WTC11 (cell line): Measurements from ENCODE around the gene BLTP1. TPM values are rescaled to one million over a fixed set of nuclear protein-coding genes. Genes with fewer than 3 reads are reported as not detected.

Source experiments
- ATAC-seq: fragments of 200-7000 bp; cut with Tn5 transposase; 2 replicates; pipeline ENCODE4 v1.10.0; 2021; ENCODE audit warnings: mild to moderate bottlenecking, moderate library complexity
- CTCF ChIA-PET: fragments of 300-600 bp; sonication (Branson Sonifier 250); formaldehyde crosslinking; loops from one replicate; lab custom pipeline; 2021; ENCODE audit warnings: antibody characterized with exemption; lab: Charles Lee
- POLR2A ChIA-PET: fragments of 350-600 bp; sonication (Branson Sonifier 250); formaldehyde crosslinking; loops from one replicate; lab custom pipeline; 2021; ENCODE audit warnings: antibody characterized with exemption; lab: Charles Lee
- DNase-seq: peaks from one replicate; pipeline ENCODE4 v3.0.0; 2021; ENCODE audit warnings: low spot score
- H3K27ac Mint-ChIP-seq: 2 replicates; pipeline ENCODE4 v1.8.0; 2021; ENCODE audit warnings: mixed read lengths
- H3K27me3 Mint-ChIP-seq: 2 replicates; pipeline ENCODE4 v1.8.0; 2021; ENCODE audit warnings: low read depth, mild to moderate bottlenecking, moderate library complexity, mixed read lengths
- H3K36me3 Mint-ChIP-seq: 2 replicates; pipeline ENCODE4 v1.8.0; 2021; ENCODE audit warnings: mixed read lengths
- H3K4me1 Mint-ChIP-seq: 2 replicates; pipeline ENCODE4 v1.8.0; 2022; ENCODE audit warnings: mixed read lengths
- H3K4me3 Mint-ChIP-seq: 2 replicates; pipeline ENCODE4 v1.8.0; 2021; ENCODE audit warnings: mild to moderate bottlenecking, moderate library complexity, mixed read lengths
- H3K9me3 Mint-ChIP-seq: 2 replicates; pipeline ENCODE4 v1.8.0; 2021; ENCODE audit warnings: mixed read lengths
- ARID4B ChIP-seq: sonication (generic); formaldehyde crosslinking; IDR thresholded peaks from 2 replicates; pipeline ENCODE4 v1.8.0; 2023; ENCODE audit warnings: missing genetic modification reagents, mild to moderate bottlenecking, borderline replicate concordance
- ATF1 ChIP-seq: sonication (generic); formaldehyde crosslinking; IDR thresholded peaks from 2 replicates; pipeline ENCODE4 v1.8.1; 2023; ENCODE audit warnings: mild to moderate bottlenecking, moderate library complexity, missing genetic modification reagents
- CBFB ChIP-seq: sonication (generic); formaldehyde crosslinking; IDR thresholded peaks from 2 replicates; pipeline ENCODE4 v1.8.1; 2022; ENCODE audit warnings: mild to moderate bottlenecking, low read depth, missing genetic modification reagents
- E2F4 ChIP-seq: sonication (generic); formaldehyde crosslinking; IDR thresholded peaks from 2 replicates; pipeline ENCODE4 v1.8.1; 2022; ENCODE audit warnings: low read depth, mild to moderate bottlenecking, moderate library complexity, missing genetic modification reagents, borderline replicate concordance
- ELF4 ChIP-seq: sonication (generic); formaldehyde crosslinking; IDR thresholded peaks from 2 replicates; pipeline ENCODE4 v1.8.1; 2022; ENCODE audit warnings: low read depth, mild to moderate bottlenecking, moderate library complexity, missing genetic modification reagents
- EMX1 ChIP-seq: fragments of 250-450 bp; sonication (Bioruptor Pico); IDR thresholded peaks from 2 replicates; pipeline ENCODE4 v1.8.0; 2021; ENCODE audit warnings: mild to moderate bottlenecking
- ETV6 ChIP-seq: sonication (generic); formaldehyde crosslinking; IDR thresholded peaks from 2 replicates; pipeline ENCODE4 v1.8.1; 2022; ENCODE audit warnings: mild to moderate bottlenecking, missing genetic modification reagents
- NR1H2 ChIP-seq: sonication (generic); formaldehyde crosslinking; IDR thresholded peaks from 2 replicates; pipeline ENCODE4 v1.9.0; 2021; ENCODE audit warnings: mild to moderate bottlenecking, moderate library complexity, missing genetic modification reagents
- NR2C2 ChIP-seq: sonication (generic); formaldehyde crosslinking; IDR thresholded peaks from 2 replicates; pipeline ENCODE4 v1.8.0; 2022; ENCODE audit warnings: mild to moderate bottlenecking, missing genetic modification reagents
- SMAD4 ChIP-seq: sonication (generic); formaldehyde crosslinking; IDR thresholded peaks from 2 replicates; pipeline ENCODE4 v1.8.0; 2022; ENCODE audit warnings: mild to moderate bottlenecking, missing genetic modification reagents
- SOX15 ChIP-seq: fragments of 250-450 bp; sonication (Bioruptor Pico); IDR thresholded peaks from 2 replicates; pipeline ENCODE4 v1.9.0; 2021; ENCODE audit warnings: mild to moderate bottlenecking
- TP53 ChIP-seq: sonication (generic); formaldehyde crosslinking; IDR thresholded peaks from 2 replicates; pipeline ENCODE4 v1.8.1; 2023; ENCODE audit warnings: mild to moderate bottlenecking, missing genetic modification reagents
- USF1 ChIP-seq: sonication (generic); formaldehyde crosslinking; IDR thresholded peaks from 2 replicates; pipeline ENCODE4 v1.8.0; 2022; ENCODE audit warnings: mild to moderate bottlenecking, missing genetic modification reagents
- ZNF138 ChIP-seq: sonication (generic); formaldehyde crosslinking; conservative IDR thresholded peaks from 2 replicates; pipeline ENCODE4 v1.8.1; 2022; ENCODE audit warnings: mild to moderate bottlenecking, moderate library complexity, missing genetic modification reagents
- total RNA-seq: library from RNA; stranded (reverse); gene quantifications from 3 replicates; pipeline ENCODE4 v1.2.3, GENCODE V29; 2021
- TF ChIP-seq, protein P1 (sequence below): sonication (generic); formaldehyde crosslinking; IDR thresholded peaks from 2 replicates; pipeline ENCODE4 v1.8.1; 2023; ENCODE audit warnings: mild to moderate bottlenecking, missing genetic modification reagents
- TF ChIP-seq, protein P2 (sequence below): sonication (generic); formaldehyde crosslinking; IDR thresholded peaks from 2 replicates; pipeline ENCODE4 v1.8.1; 2023; ENCODE audit warnings: mild to moderate bottlenecking, missing genetic modification reagents, moderate library complexity
- TF ChIP-seq, protein P3 (sequence below): sonication (generic); formaldehyde crosslinking; IDR thresholded peaks from 2 replicates; pipeline ENCODE4 v1.8.1; 2023; ENCODE audit warnings: mild to moderate bottlenecking, moderate library complexity, missing genetic modification reagents

Gene BLTP1
- total RNA-seq, 1 experiment from 2014 or later: 32.1 TPM

DNA sequence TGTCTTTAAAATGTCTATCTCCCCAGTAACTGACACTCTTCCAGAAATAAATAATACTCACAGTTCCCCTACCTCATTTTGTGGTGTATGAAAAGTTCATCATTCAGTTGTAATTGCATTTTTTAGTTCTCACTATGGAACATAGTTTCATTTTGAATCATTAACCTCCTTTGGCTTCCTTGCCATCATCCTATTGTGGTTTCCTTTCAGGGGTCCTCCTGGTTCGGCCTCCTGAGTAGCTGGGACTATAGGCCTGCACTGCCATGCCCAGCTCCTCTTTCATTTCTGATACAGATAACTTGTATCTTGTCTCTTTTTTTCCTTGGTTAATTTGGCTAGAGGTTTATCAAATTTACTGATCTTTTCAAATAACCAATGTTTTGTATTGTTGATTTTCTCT lies 23.1 kb upstream of the BLTP1 start:
- Mint-ChIP-seq H3K4me3 (no peak overlapping the region), H3K27ac (no peak overlapping the region), H3K4me1 (no peaks in the 10 kb centered on the region), H3K36me3 (no peaks in the 10 kb centered on the region), H3K9me3 (peaks cover 5% of the 10 kb centered on the region; the same call in 1 of the 2 replicates), H3K27me3 (no peaks in the 10 kb centered on the region)
- ChIA-PET POLR2A (no interaction called here), CTCF (no interaction called here)
- ATAC-seq: no peak
- DNase-seq: no peak
- TF ChIP-seq, protein P1, sequence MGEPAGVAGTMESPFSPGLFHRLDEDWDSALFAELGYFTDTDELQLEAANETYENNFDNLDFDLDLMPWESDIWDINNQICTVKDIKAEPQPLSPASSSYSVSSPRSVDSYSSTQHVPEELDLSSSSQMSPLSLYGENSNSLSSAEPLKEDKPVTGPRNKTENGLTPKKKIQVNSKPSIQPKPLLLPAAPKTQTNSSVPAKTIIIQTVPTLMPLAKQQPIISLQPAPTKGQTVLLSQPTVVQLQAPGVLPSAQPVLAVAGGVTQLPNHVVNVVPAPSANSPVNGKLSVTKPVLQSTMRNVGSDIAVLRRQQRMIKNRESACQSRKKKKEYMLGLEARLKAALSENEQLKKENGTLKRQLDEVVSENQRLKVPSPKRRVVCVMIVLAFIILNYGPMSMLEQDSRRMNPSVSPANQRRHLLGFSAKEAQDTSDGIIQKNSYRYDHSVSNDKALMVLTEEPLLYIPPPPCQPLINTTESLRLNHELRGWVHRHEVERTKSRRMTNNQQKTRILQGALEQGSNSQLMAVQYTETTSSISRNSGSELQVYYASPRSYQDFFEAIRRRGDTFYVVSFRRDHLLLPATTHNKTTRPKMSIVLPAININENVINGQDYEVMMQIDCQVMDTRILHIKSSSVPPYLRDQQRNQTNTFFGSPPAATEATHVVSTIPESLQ (CRISPR knock-in tag): no peak
- TF ChIP-seq ETV6 (CRISPR knock-in tag) (no peak), E2F4 (CRISPR knock-in tag) (no peak), ZNF138 (no peak), ARID4B (CRISPR knock-in tag) (no peak), NR2C2 (CRISPR knock-in tag) (no peak), TP53 (CRISPR knock-in tag) (no peak), NR1H2 (CRISPR knock-in tag) (no peak), EMX1 (no peak), CBFB (CRISPR knock-in tag) (no peak), USF1 (CRISPR knock-in tag) (no peak), ELF4 (no peak), SOX15 (CRISPR knock-in tag) (no peak), SMAD4 (CRISPR knock-in tag) (no peak), ATF1 (CRISPR knock-in tag) (no peak)
- TF ChIP-seq, protein P2, sequence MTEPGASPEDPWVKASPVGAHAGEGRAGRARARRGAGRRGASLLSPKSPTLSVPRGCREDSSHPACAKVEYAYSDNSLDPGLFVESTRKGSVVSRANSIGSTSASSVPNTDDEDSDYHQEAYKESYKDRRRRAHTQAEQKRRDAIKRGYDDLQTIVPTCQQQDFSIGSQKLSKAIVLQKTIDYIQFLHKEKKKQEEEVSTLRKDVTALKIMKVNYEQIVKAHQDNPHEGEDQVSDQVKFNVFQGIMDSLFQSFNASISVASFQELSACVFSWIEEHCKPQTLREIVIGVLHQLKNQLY: no peak
- TF ChIP-seq, protein P3, sequence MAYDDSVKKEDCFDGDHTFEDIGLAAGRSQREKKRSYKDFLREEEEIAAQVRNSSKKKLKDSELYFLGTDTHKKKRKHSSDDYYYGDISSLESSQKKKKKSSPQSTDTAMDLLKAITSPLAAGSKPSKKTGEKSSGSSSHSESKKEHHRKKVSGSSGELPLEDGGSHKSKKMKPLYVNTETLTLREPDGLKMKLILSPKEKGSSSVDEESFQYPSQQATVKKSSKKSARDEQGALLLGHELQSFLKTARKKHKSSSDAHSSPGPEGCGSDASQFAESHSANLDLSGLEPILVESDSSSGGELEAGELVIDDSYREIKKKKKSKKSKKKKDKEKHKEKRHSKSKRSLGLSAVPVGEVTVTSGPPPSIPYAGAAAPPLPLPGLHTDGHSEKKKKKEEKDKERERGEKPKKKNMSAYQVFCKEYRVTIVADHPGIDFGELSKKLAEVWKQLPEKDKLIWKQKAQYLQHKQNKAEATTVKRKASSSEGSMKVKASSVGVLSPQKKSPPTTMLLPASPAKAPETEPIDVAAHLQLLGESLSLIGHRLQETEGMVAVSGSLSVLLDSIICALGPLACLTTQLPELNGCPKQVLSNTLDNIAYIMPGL (CRISPR knock-in tag): no peak
